CD14-positive monocyte (primary cell): Measurements from ENCODE around the gene RIMS1. TPM values are rescaled to one million over a fixed set of nuclear protein-coding genes. Genes with fewer than 3 reads are reported as not detected.
A peak's percentile ranks its signal among the peaks of the same experiment; 100 is the strongest.

Experiments
- DNase-seq, 3 donors: peaks; one replicate each; pipeline ENCODE4 v3.0.0-alpha.2; 2011 to 2022
- H2AFZ ChIP-seq: 2 replicates; pipeline ENCODE4 v1.6.0; 2012; ENCODE audit warnings: mild to moderate bottlenecking, low read depth, low read length, inconsistent platforms; ENCODE audit not compliant: insufficient read depth, poor library complexity, severe bottlenecking
- H3K27ac ChIP-seq, 2 donors: 1 replicate in 1 of 2; 2 replicates in 1 of 2; pipeline ENCODE4 v1.5.1; 2012 to 2013; ENCODE audit warnings: low read length in 2 of 2, control low read depth in 1 of 2, inconsistent platforms in 1 of 2, low read depth in 1 of 2, mild to moderate bottlenecking in 1 of 2
- H3K27me3 ChIP-seq, 2 donors: one replicate each; pipeline versions ENCODE4 v1.6.0 to v1.6.1; 2011 to 2013; ENCODE audit warnings: low read length in 2 of 2; ENCODE audit not compliant: control insufficient read depth in 2 of 2, insufficient read depth in 2 of 2
- H3K36me3 ChIP-seq, 2 donors: replicated peaks in 1 of 2; 1 replicate in 1 of 2; 2 replicates in 1 of 2; pipeline versions ENCODE4 v1.5.1 to v1.6.1; 2012 to 2013; ENCODE audit warnings: low read length in 2 of 2, control low read depth in 1 of 2, inconsistent platforms in 1 of 2, mild to moderate bottlenecking in 1 of 2; ENCODE audit not compliant: insufficient read depth in 2 of 2, control insufficient read depth in 1 of 2
- H3K4me1 ChIP-seq, 2 donors: 1 replicate in 1 of 2; 2 replicates in 1 of 2; pipeline versions ENCODE4 v1.5.1 to v1.6.1; 2012 to 2013; ENCODE audit warnings: low read length in 2 of 2, control low read depth in 1 of 2, inconsistent platforms in 1 of 2, mild to moderate bottlenecking in 1 of 2, moderate library complexity in 1 of 2; ENCODE audit not compliant: insufficient read depth in 2 of 2, control insufficient read depth in 1 of 2
- H3K4me2 ChIP-seq: replicated peaks from 2 replicates; pipeline ENCODE3; 2012; ENCODE audit warnings: low read length, moderate library complexity, mild to moderate bottlenecking; ENCODE audit not compliant: poor library complexity, severe bottlenecking; ENCODE audit errors: extremely low read depth
- H3K4me3 ChIP-seq, 3 experiments: fragments of 200-600 bp in 1 of 3; sonication (generic) in 1 of 3; replicated peaks in 1 of 3; 1 replicate in 2 of 3; 2 replicates in 1 of 3; pipeline ENCODE4 v1.5.1; 2011 to 2013; ENCODE audit warnings: low read length in 3 of 3, mild to moderate bottlenecking in 3 of 3, control low read depth in 2 of 3, low read depth in 2 of 3, inconsistent platforms in 1 of 3, moderate library complexity in 1 of 3
- H3K79me2 ChIP-seq: 2 replicates; pipeline ENCODE4 v1.6.0; 2012; ENCODE audit warnings: mild to moderate bottlenecking, control low read depth, inconsistent platforms, low read length, moderate library complexity; ENCODE audit not compliant: insufficient read depth
- H3K9ac ChIP-seq: 2 replicates; pipeline ENCODE4 v1.6.0; 2017; ENCODE audit warnings: low read length, mild to moderate bottlenecking; ENCODE audit not compliant: insufficient read depth, poor library complexity, severe bottlenecking
- H3K9me3 ChIP-seq, 2 donors: replicated peaks in 1 of 2; 1 replicate in 1 of 2; 2 replicates in 1 of 2; pipeline versions ENCODE4 v1.5.1 to v1.6.1; 2012 to 2013; ENCODE audit warnings: low read length in 2 of 2, control low read depth in 1 of 2; ENCODE audit not compliant: control insufficient read depth in 1 of 2, insufficient read depth in 1 of 2
- H4K20me1 ChIP-seq: 2 replicates; pipeline ENCODE4 v1.6.0; 2012; ENCODE audit warnings: mild to moderate bottlenecking, low read length, control low read depth, moderate library complexity; ENCODE audit not compliant: insufficient read depth
- H3K27ac Mint-ChIP-seq, 7 donors: one replicate each; pipeline ENCODE4 v1.8.0; 2020; ENCODE audit warnings: mild to moderate bottlenecking in 7 of 7, mixed read lengths in 7 of 7, moderate library complexity in 6 of 7, inconsistent platforms in 2 of 7
- H3K27me3 Mint-ChIP-seq, 3 donors: one replicate each; pipeline ENCODE4 v1.8.0; 2021 to 2022; ENCODE audit warnings: low read depth in 3 of 3, mild to moderate bottlenecking in 3 of 3, mixed read lengths in 3 of 3, moderate library complexity in 3 of 3, inconsistent platforms in 1 of 3
- H3K36me3 Mint-ChIP-seq, 2 donors: one replicate each; pipeline ENCODE4 v1.8.0; 2020; ENCODE audit warnings: mixed read lengths in 2 of 2, inconsistent platforms in 1 of 2, mild to moderate bottlenecking in 1 of 2
- H3K4me1 Mint-ChIP-seq: one replicate; pipeline ENCODE4 v1.8.0; 2020; ENCODE audit warnings: mild to moderate bottlenecking, mixed read lengths
- H3K4me3 Mint-ChIP-seq, 2 donors: one replicate each; pipeline ENCODE4 v1.8.0; 2020; ENCODE audit warnings: mild to moderate bottlenecking in 2 of 2, mixed read lengths in 2 of 2, moderate library complexity in 1 of 2
- H3K9me3 Mint-ChIP-seq, 7 donors: one replicate each; pipeline ENCODE4 v1.8.0; 2020 to 2022; ENCODE audit warnings: mixed read lengths in 7 of 7, mild to moderate bottlenecking in 6 of 7, moderate library complexity in 6 of 7, inconsistent platforms in 2 of 7
- WGBS: methylation state at CpG from one replicate; pipeline ENCODE4 v1.1.5; 2013; ENCODE audit warnings: missing lambda C conversion rate; ENCODE audit not compliant: insufficient coverage; 5-methylcytosine and 5-hydroxymethylcytosine counted together
- intact Hi-C, 2 donors: fragments of 100-400 bp; cut with micrococcal nuclease; formaldehyde crosslinking; loops; one replicate each; pipeline versions ENCODE4 v1.15.0 to v1.15.1; 2023
- polyA plus RNA-seq, 3 donors: library from polyadenylated mRNA; depleted of rRNA in 1 of 3; unstranded in 2 of 3; stranded (reverse) in 1 of 3; fragments of 300-500 nt in 2 of 3; fragments of >200 nt in 1 of 3; fragmentation: Illumina TruSeq in 2 of 3; gene quantifications; 1 replicate in 2 of 3; 2 replicates in 1 of 3; pipeline ENCODE4 v1.2.3, GENCODE V29; 2012 to 2021
- TF ChIP-seq, protein P1 (sequence below): fragments of 200-600 bp; IDR thresholded peaks from one replicate; pipeline ENCODE4 v1.8.0; 2022; ENCODE audit warnings: antibody characterized with exemption, mild to moderate bottlenecking

The RIMS1 gene
- polyA plus RNA-seq, 3 donors, result not detected

DNA sequence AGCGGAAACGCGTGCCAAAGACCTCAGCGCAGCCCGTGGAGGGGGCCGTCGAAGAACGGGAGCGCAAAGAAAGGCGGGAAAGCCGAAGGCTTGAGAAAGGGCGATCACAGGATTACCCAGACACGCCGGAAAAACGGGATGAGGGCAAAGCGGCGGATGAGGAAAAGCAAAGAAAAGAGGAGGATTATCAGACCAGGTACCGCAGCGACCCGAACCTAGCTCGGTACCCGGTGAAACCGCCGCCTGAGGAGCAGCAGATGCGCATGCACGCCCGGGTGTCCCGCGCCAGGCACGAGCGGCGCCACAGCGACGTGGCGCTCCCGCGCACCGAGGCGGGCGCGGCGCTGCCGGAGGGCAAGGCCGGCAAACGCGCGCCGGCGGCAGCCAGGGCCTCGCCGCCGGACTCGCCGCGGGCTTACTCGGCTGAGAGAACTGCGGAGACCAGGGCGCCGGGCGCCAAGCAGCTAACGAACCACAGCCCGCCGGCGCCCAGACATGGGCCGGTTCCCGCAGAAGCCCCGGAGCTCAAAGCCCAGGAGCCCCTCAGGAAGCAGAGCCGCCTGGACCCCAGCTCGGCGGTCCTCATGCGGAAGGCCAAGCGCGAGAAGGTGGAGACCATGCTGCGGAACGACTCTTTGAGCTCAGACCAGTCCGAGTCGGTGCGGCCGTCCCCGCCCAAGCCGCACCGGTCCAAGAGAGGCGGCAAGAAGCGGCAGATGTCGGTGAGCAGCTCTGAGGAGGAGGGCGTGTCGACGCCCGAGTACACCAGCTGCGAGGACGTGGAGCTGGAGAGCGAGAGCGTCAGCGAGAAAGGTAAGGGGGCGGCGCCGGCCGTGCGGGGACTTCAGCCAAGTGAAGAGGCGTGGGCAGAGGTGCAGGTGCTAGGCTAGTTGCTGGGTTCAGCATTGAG, 296.2 kb downstream of the RIMS1 start:
- H3K4me3 ChIP-seq, result no peak overlapping the region
- no peaks in the 10 kb centered on the region for H3K36me3 ChIP-seq
- H3K27ac ChIP-seq, result no peak overlapping the region
- Mint-ChIP-seq H3K27ac (no peak overlapping the region), H3K4me1 (peaks cover 8% of the 10 kb centered on the region), H3K36me3 (peaks cover 3 to 4% of the 10 kb centered on the region in 2 donors), H3K9me3 (peaks cover 2 to 7% (median 4%) of the 10 kb centered on the region in 7 donors), H3K4me3 (peak overlapping the region; percentile 68 to 90), H3K27me3 (peaks cover 33 to 42% (median 39%) of the 10 kb centered on the region in 3 donors)
- peak overlapping the region; percentile 13 for H2AFZ ChIP-seq
- H3K4me2 ChIP-seq, result peak overlapping the region; percentile 13
- no peaks in the 10 kb centered on the region for H3K79me2 ChIP-seq
- H4K20me1 ChIP-seq, result no peaks in the 10 kb centered on the region
- peaks cover 0 to 14% of the 10 kb centered on the region in 2 donors for H3K9me3 ChIP-seq
- TF ChIP-seq, protein P1, sequence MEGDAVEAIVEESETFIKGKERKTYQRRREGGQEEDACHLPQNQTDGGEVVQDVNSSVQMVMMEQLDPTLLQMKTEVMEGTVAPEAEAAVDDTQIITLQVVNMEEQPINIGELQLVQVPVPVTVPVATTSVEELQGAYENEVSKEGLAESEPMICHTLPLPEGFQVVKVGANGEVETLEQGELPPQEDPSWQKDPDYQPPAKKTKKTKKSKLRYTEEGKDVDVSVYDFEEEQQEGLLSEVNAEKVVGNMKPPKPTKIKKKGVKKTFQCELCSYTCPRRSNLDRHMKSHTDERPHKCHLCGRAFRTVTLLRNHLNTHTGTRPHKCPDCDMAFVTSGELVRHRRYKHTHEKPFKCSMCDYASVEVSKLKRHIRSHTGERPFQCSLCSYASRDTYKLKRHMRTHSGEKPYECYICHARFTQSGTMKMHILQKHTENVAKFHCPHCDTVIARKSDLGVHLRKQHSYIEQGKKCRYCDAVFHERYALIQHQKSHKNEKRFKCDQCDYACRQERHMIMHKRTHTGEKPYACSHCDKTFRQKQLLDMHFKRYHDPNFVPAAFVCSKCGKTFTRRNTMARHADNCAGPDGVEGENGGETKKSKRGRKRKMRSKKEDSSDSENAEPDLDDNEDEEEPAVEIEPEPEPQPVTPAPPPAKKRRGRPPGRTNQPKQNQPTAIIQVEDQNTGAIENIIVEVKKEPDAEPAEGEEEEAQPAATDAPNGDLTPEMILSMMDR, result no peak
- H3K9ac ChIP-seq, result no peak overlapping the region
- no peak for DNase-seq
- peaks cover 0 to 5% of the 10 kb centered on the region in 2 donors for H3K4me1 ChIP-seq
- H3K27me3 ChIP-seq, result peaks cover 41 to 43% of the 10 kb centered on the region in 2 donors
- WGBS, result 8% methylated on average over 100 of the region's 100 CpGs
- intact Hi-C loops, result no loop called here

DNA sequence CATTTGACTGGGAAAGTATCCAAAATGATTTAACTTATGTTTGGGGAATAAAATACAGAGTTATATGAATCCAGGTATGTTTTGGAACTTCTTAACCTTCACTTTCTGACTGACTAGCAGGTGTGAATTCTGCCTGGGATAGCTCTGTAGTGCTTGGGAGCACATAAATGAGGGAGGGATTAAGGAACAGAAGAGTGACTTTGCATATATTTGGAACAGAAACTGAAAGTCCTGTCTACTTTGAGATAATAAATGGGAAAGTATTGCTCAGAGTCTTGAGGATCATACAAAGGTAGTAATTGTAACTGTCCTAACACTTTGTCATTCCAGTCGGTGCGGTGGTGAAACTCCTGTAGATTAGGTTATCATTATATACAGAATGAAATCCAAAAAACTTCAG, 317.6 kb downstream of the RIMS1 start:
- Mint-ChIP-seq H3K4me3 (no peak overlapping the region), H3K9me3 (peaks cover 0 to 3% (median 0%) of the 10 kb centered on the region in 7 donors), H3K4me1 (no peaks in the 10 kb centered on the region), H3K36me3 (no peaks in the 10 kb centered on the region), H3K27me3 (peaks cover 0 to 1% (median 0%) of the 10 kb centered on the region in 3 donors), H3K27ac (no peak overlapping the region)
- DNase-seq, result no peak
- H3K4me3 ChIP-seq, result no peak overlapping the region
- H3K79me2 ChIP-seq, result no peaks in the 10 kb centered on the region
- no peaks in the 10 kb centered on the region for H3K4me1 ChIP-seq
- WGBS, result no CpG with 5 or more reads among the region's 2 CpGs
- no peaks in the 10 kb centered on the region for H3K36me3 ChIP-seq
- no peaks in the 10 kb centered on the region for H3K9me3 ChIP-seq
- no peak overlapping the region for H3K9ac ChIP-seq
- H3K27ac ChIP-seq, result no peak overlapping the region
- TF ChIP-seq, protein P1, result no peak
- no peak overlapping the region for H2AFZ ChIP-seq
- no peaks in the 10 kb centered on the region for H4K20me1 ChIP-seq
- H3K27me3 ChIP-seq, result no peaks in the 10 kb centered on the region
- H3K4me2 ChIP-seq, result no peak overlapping the region
- intact Hi-C loops, result no loop called here
